ENCODE measurements around the gene ZDHHC16. TPM values are rescaled to one million over a fixed set of nuclear protein-coding genes. Genes with fewer than 3 reads are reported as not detected.

The ZDHHC16 gene
- total and polyA plus RNA-seq, 2 donors (not counting 1 experiment from before 2014, with no cell fraction given): 24.1 to 41.5 TPM

- H3K27ac ChIP-seq (ENCODE audit: low read length in 2 of 2): no peak overlapping the region
- H3K4me3 ChIP-seq (ENCODE audit: control extremely low read depth in 1 of 5, extremely low read depth in 1 of 5, insufficient read depth in 1 of 5, low read depth in 2 of 5, low read length in 4 of 5): no peak overlapping the region
- no peaks in the 10 kb centered on the region for H3K9me3 ChIP-seq (ENCODE audit: control extremely low read depth in 1 of 3, control insufficient read depth in 2 of 3, insufficient read depth in 1 of 3, low read length in 2 of 3)
- ChIA-PET CTCF (no interaction called here), POLR2A (no interaction called here)
- no peaks in the 10 kb centered on the region for H3K9me3 Mint-ChIP-seq (ENCODE audit: insufficient read depth)
- intact Hi-C loops (cut with micrococcal nuclease): no loop called here
- ATAC-seq (ENCODE audit: low read depth) (no peak), DNase-seq (no peak)
- H3K27ac Mint-ChIP-seq: peak overlapping the region; percentile 46
- H4K20me1 ChIP-seq (ENCODE audit: control insufficient read depth, insufficient read depth, low read length, poor library complexity, severe bottlenecking): peaks cover 17% of the 10 kb centered on the region
- WGBS (ENCODE audit: insufficient coverage): 75% methylated on average over 4 of the region's 5 CpGs
- H3K27me3 Mint-ChIP-seq: no peaks in the 10 kb centered on the region
- peaks cover 17% of the 10 kb centered on the region for H3K79me2 ChIP-seq (ENCODE audit: control insufficient read depth, insufficient read depth, low read length)
- H3K9ac ChIP-seq (ENCODE audit: low read length): no peak overlapping the region
- no peaks in the 10 kb centered on the region for H3K4me1 Mint-ChIP-seq
- no peaks in the 10 kb centered on the region for H3K4me1 ChIP-seq (ENCODE audit: control insufficient read depth in 2 of 2, insufficient read depth in 2 of 2, low read length in 2 of 2)
- H3K36me3 ChIP-seq (replicated peaks in 1 of 2; ENCODE audit: control extremely low read depth in 1 of 2, control insufficient read depth in 1 of 2, extremely low read depth in 1 of 2, insufficient read depth in 2 of 2, low read length in 1 of 2): peaks cover 6 to 92% of the 10 kb centered on the region in 2 experiments
- H3K4me3 Mint-ChIP-seq: no peak overlapping the region
- TF ChIP-seq EZH2 (IDR thresholded peaks at IDR 0.05; ENCODE audit: borderline replicate concordance, insufficient read depth, low read depth, low read length, poor library complexity, severe bottlenecking) (no peak), CTCF (IDR thresholded peaks at IDR 0.05) (no peak)
- H2AFZ ChIP-seq (ENCODE audit: insufficient read depth, low read depth, low read length, poor library complexity, severe bottlenecking): no peak overlapping the region
- no peaks in the 10 kb centered on the region for H3K27me3 ChIP-seq (replicated peaks in 1 of 4; ENCODE audit: control extremely low read depth in 1 of 4, control insufficient read depth in 3 of 4, insufficient read depth in 4 of 4, low read length in 3 of 4)
- no peak overlapping the region for H3K4me2 ChIP-seq (replicated peaks; ENCODE audit: low read depth, low read length, poor library complexity, severe bottlenecking)
These were observed 10.2 kb downstream of the ZDHHC16 start for GRCh38 chr10:97456034-97456685.

GRCh38 chr10:97456686-97457065 lies 10.7 kb downstream of the ZDHHC16 start:
- Histone ChIP-seq H3K4me1 (ENCODE audit: control insufficient read depth in 2 of 2, insufficient read depth in 2 of 2, low read length in 2 of 2) (no peaks in the 10 kb centered on the region), H3K27ac (ENCODE audit: low read length in 2 of 2) (no peak overlapping the region), H3K36me3 (replicated peaks in 1 of 2; ENCODE audit: control extremely low read depth in 1 of 2, control insufficient read depth in 1 of 2, extremely low read depth in 1 of 2, insufficient read depth in 2 of 2, low read length in 1 of 2) (peaks cover 8 to 92% of the 10 kb centered on the region in 2 experiments), H3K4me2 (replicated peaks; ENCODE audit: low read depth, low read length, poor library complexity, severe bottlenecking) (no peak overlapping the region), H4K20me1 (ENCODE audit: control insufficient read depth, insufficient read depth, low read length, poor library complexity, severe bottlenecking) (peaks cover 12% of the 10 kb centered on the region), H3K4me3 (ENCODE audit: control extremely low read depth in 1 of 5, extremely low read depth in 1 of 5, insufficient read depth in 1 of 5, low read depth in 2 of 5, low read length in 4 of 5) (no peak overlapping the region), H3K79me2 (ENCODE audit: control insufficient read depth, insufficient read depth, low read length) (peaks cover 12% of the 10 kb centered on the region), H3K9me3 (ENCODE audit: control extremely low read depth in 1 of 3, control insufficient read depth in 2 of 3, insufficient read depth in 1 of 3, low read length in 2 of 3) (no peaks in the 10 kb centered on the region), H2AFZ (ENCODE audit: insufficient read depth, low read depth, low read length, poor library complexity, severe bottlenecking) (no peak overlapping the region), H3K9ac (ENCODE audit: low read length) (no peak overlapping the region), H3K27me3 (replicated peaks in 1 of 4; ENCODE audit: control extremely low read depth in 1 of 4, control insufficient read depth in 3 of 4, insufficient read depth in 4 of 4, low read length in 3 of 4) (no peaks in the 10 kb centered on the region)
- H3K9me3 Mint-ChIP-seq (ENCODE audit: insufficient read depth): no peaks in the 10 kb centered on the region
- H3K4me3 Mint-ChIP-seq: no peak overlapping the region
- no peak for TF ChIP-seq CTCF (IDR thresholded peaks at IDR 0.05)
- no peak for TF ChIP-seq EZH2 (IDR thresholded peaks at IDR 0.05; ENCODE audit: borderline replicate concordance, insufficient read depth, low read depth, low read length, poor library complexity, severe bottlenecking)
- H3K27ac Mint-ChIP-seq: peak overlapping the region; percentile 46
- no peak for DNase-seq
- no peak for ATAC-seq (ENCODE audit: low read depth)
- H3K4me1 Mint-ChIP-seq: no peaks in the 10 kb centered on the region
- no peaks in the 10 kb centered on the region for H3K27me3 Mint-ChIP-seq
- WGBS (ENCODE audit: insufficient coverage): 74% methylated on average over 2 of the region's 3 CpGs
- intact Hi-C loops (cut with micrococcal nuclease): no loop called here
- POLR2A ChIA-PET: no interaction called here
- CTCF ChIA-PET: no interaction called here

Measured in B cell (primary cell).